HG02763 (cell line): Measurements from ENCODE around the gene SNAP47.
"Not testable (repeated sequence)": the region's sequence is repeated elsewhere in the genome, so short reads cannot be mapped to it uniquely, and the experiment has no call there.

Source experiments
- ATAC-seq: cut with Tn5 transposase; IDR thresholded peaks from one replicate; pipeline ENCODE4 v1.9.1; 2021; ENCODE audit warnings: mild to moderate bottlenecking, moderate library complexity; ENCODE audit not compliant: unreplicated experiment

The SNAP47 gene

GRCh38 chr1:227734856-227735538 is at the start of gene SNAP47, which contains the start of gene JMJD4:
Gene SNAP47 (plus strand): TSS chr1:227735435. CDS start chr1:227747737, 12,302 bp downstream.
Gene JMJD4 (minus strand): TSS chr1:227735302. CDS start chr1:227735273, 29 bp downstream.
- peak; percentile 94 for ATAC-seq

- no peak for ATAC-seq
Observed at GRCh38 chr1:227685807-227686206, 49.4 kb upstream of the SNAP47 start.

- no peak for ATAC-seq
Observed at GRCh38 chr1:227697321-227697864, 37.8 kb upstream of the SNAP47 start.

- ATAC-seq: not testable (repeated sequence)
Observed at GRCh38 chr1:227701631-227702030, 33.6 kb upstream of the SNAP47 start.

DNA sequence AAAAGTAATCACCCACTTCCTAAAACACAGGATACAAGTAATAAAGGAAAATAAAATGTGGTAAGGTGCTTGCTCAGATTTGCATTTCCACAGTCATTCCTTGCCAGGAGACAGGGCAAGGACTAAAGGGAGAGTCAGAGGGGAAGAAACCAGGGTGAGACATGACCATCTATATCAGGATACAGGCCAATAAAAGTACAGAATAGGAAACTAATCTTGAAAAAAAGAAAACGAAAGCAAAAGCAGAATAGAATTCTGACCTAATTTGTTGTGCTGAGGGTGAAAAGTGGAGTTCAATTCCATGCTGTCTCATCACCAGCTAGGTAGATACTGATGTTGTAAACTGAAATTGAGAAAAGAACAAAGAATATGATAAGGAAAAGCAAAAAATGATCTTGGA is 27.4 kb upstream of the SNAP47 start:
- no peak for ATAC-seq

DNA sequence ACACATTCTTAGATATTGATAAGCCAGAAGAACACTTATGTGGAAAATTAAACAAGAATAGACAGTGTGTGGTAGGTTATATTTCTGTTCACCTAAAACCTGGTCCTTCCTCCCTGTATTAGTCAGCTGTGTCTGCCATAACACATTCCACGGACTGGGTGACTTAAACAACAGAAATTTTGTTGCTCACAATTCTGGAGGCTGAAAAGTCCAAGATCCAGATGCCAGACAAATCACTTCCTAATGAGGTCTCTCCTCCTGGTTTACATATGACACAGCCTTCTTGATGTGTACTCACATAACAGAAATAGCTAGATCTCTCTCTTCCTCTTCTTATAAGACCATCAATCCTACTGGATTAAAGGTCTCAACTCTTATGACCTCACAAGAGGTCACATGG is 25.8 kb upstream of the SNAP47 start:
- no peak for ATAC-seq

DNA sequence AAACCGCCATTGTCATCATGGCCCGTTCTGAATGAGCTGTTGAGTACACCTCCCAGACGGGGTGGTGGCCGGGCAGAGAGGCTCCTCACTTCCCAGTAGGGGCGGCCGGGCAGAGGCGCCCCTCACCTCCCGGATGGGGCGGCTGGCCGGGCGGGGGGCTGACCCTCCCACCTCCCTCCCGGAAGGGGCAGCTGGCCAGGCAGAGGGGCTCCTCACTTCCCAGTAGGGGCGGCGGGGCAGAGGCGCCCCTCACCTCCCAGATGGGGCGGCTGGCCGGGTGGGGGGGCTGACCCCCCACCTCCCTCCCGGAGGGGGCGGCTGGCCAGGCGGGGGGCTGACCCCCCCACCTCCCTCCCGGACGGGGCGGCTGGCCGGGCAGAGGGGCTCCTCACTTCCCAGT is 24.8 kb upstream of the SNAP47 start:
- ATAC-seq: not testable (repeated sequence)

DNA sequence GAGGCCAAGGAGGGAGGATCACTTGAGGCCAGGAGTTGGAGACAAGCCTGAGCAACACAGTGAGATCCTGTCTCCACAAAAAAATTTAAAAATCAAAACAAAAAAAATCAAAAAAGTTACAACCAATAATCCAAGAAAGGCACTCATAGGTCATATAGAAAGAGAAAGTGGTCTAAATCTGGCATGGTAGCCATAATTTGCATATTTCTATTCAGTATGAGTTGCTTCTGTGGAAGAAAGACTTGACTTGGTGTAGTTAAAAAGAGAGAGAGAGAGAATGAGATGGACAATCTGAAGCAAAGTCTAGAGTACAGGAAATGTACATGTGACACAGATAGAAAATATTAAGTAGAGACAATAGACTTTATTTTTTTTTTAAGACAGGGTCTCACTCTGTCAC is 22.6 kb upstream of the SNAP47 start:
- no peak for ATAC-seq

- no peak for ATAC-seq
Observed at GRCh38 chr1:227718932-227719331, 16.3 kb upstream of the SNAP47 start.

DNA sequence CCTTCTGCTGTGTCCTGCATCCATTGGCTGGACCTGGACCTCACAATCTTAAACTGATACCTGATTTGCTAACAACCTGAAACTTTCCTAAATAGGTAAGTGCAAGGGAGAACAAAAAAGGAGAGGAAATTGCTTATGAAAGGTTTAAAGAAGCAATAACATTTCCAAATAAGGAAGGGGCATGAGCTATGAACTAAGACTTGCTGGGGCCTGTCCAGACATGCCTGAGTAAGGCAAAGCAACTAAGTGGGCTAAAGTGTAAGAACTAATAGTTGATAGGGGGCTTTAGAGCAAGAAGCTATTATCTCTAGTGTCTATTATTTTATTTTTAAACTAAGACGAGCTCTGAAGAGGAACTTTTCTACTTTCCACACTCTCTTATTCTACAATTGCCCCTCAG is 11.8 kb upstream of the SNAP47 start:
- no peak for ATAC-seq

GRCh38 chr1:227725046-227725445 is 10.2 kb upstream of the SNAP47 start:
- ATAC-seq: no peak

DNA sequence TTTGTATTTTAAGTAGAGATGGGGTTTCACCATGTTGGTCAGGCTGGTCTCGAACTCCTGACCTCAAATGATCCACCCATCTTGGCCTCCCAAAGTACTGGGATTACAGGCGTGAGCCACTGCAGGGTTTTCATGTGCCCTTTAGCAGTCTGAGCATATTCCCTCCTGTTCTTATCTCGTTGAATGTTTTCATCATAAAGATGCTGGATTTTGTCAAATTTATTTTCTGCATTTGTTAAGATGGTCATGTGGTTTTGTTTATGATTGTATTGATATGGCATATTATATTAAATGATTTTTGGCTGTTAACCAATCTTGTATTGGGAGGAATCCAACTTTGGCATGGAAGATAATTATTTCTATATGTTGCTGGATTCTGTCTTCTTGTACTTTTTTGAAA is 8.9 kb upstream of the SNAP47 start:
- no peak for ATAC-seq

GRCh38 chr1:227726924-227727599 is 8.2 kb upstream of the SNAP47 start:
- ATAC-seq: no peak

GRCh38 chr1:227728059-227728891 is 7.0 kb upstream of the SNAP47 start:
- ATAC-seq: no peak

DNA sequence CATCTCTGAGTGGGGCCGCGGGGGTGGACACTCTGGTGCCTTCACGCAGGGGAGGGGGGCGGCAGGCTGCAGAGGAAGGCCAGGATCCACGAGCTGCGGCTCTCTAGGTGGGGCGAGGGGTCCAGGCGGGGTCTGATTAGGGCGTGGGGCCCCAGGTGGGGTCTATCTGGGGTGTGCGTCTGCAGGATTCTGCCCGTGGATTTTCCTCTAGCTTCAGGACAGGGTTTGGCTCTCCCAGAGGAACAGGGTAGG is 6.4 kb upstream of the SNAP47 start:
- ATAC-seq: no peak

- ATAC-seq: no peak
Observed at GRCh38 chr1:227729144-227729880, 5.9 kb upstream of the SNAP47 start.

DNA sequence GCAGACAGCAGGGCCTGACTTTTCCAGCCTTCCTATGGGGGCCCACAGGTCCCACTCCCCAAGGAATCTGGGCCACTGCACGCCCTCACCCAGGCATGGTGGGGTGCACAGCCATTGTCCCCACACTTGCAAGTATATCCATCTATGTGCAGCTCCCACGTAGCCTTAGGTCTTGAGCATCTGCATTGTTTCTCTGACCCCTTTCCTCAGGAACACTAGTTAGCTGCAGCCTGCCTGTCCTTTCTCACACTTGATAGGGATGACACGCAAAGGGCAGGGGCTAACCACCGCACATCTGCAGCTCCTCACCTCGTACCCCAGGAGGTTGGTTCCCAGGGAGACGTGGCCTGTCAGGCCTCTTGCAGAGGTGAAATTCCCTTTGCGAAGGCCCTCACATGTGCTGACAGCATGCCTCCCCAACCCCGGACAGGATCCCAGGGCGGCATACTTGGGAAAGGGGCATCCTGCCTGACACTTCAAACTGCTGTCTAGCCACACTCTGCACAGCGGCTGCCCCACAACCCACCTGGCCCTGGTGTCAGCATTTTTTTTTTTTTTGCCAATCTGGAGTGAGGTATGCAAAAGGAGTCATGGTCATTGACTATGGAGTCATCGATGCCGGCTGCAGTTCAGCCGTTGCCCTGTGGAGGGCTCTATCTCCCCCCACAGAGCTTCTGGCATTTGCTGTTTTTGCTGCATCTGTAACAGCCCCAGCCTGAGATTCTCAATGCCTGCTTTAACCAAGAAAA is 5.2 kb upstream of the SNAP47 start:
- ATAC-seq: no peak

GRCh38 chr1:227730630-227731151 is 4.5 kb upstream of the SNAP47 start:
- no peak for ATAC-seq

GRCh38 chr1:227731241-227731677 is 4.0 kb upstream of the SNAP47 start:
- no peak for ATAC-seq
